GM12891 (cell line): ENCODE measurements around the gene PCDH1.

ENCODE experiments used
- PAX5 ChIP-seq: IDR thresholded peaks from 2 replicates; pipeline ENCODE4 v1.6.1; 2011; ENCODE audit warnings: low read length, moderate library complexity, mild to moderate bottlenecking; ENCODE audit not compliant: insufficient read depth, severe bottlenecking
- POLR2A ChIP-seq: IDR thresholded peaks from 2 replicates; pipeline ENCODE4 v1.6.1; 2011; ENCODE audit warnings: low read depth, low read length, control low read depth
- POLR2AphosphoS5 ChIP-seq: IDR thresholded peaks from 2 replicates; pipeline ENCODE4 v1.6.1; 2011; ENCODE audit warnings: low read depth, low read length, control low read depth
- SPI1 ChIP-seq: IDR thresholded peaks from 2 replicates; pipeline ENCODE4 v1.6.1; 2011; ENCODE audit warnings: low read depth, low read length, control low read depth
- TAF1 ChIP-seq: IDR thresholded peaks from 2 replicates; pipeline ENCODE4 v1.6.1; 2011; ENCODE audit warnings: low read depth, low read length, control low read depth

DNA sequence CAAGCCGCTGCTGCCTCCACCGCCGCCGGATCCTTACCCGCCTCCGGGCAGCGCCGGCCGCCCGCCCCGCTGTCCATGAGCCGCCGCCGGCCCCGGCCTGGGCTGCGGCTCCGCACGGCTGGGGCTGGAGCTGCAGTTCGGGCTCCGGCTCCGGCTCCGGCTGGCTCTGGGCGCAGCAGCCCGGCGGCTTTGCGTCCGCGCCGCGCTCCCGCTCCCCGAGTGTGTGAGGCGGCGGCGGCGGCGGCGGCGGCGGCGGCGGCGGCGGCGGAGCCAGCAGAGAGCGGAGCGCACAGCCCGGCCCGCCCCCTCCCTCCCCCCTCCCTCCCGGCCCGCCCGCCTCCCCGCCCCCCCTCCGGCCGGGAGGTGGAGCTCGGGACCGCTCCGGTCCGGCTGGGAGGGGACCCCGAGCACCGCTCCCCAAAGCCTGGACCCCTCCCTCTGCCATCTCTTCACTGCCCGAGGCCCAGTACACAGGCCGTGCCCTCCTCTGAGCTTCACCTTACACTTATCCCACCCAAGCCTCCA is at the start of gene PCDH1:
- TF ChIP-seq POLR2AphosphoS5 (no peak), POLR2A (no peak), PAX5 (no peak), TAF1 (no peak), SPI1 (no peak)
